Osteoblast (primary cell): ENCODE measurements around the gene CHST4. TPM values are rescaled to one million over a fixed set of nuclear protein-coding genes. Genes with fewer than 3 reads are reported as not detected.
A peak's percentile ranks its signal among the peaks of the same experiment; 100 is the strongest.

Experiments used
- DNase-seq: peaks from one replicate; pipeline ENCODE4 v3.0.0; 2011; ENCODE audit warnings: low spot score, mixed read lengths; ENCODE audit not compliant: insufficient read length; ENCODE audit errors: missing footprints
- H2AFZ ChIP-seq: 2 replicates; pipeline ENCODE4 v1.6.0; 2011; ENCODE audit warnings: mild to moderate bottlenecking, low read length
- H3K27ac ChIP-seq: 2 replicates; pipeline ENCODE4 v1.5.1; 2011; ENCODE audit warnings: mild to moderate bottlenecking, low read depth, low read length, moderate library complexity
- H3K27me3 ChIP-seq: 2 replicates; pipeline ENCODE4 v1.6.0; 2012; ENCODE audit warnings: mild to moderate bottlenecking, control low read depth, inconsistent platforms, low read length, moderate library complexity; ENCODE audit not compliant: insufficient read depth
- H3K36me3 ChIP-seq: 2 replicates; pipeline ENCODE4 v1.5.1; 2011; ENCODE audit warnings: mild to moderate bottlenecking, low read length, control low read depth, moderate library complexity; ENCODE audit not compliant: insufficient read depth
- H3K4me1 ChIP-seq: 2 replicates; pipeline ENCODE4 v1.5.1; 2011; ENCODE audit warnings: mild to moderate bottlenecking, low read length, control low read depth, moderate library complexity; ENCODE audit not compliant: insufficient read depth
- H3K4me2 ChIP-seq: 2 replicates; pipeline ENCODE4 v1.6.0; 2011; ENCODE audit warnings: mild to moderate bottlenecking, low read length; ENCODE audit not compliant: insufficient read depth
- H3K4me3 ChIP-seq: fragments of 200-600 bp; sonication (generic); 3 replicates; pipeline ENCODE4 v1.5.1; 2012; ENCODE audit warnings: mild to moderate bottlenecking, low read length, inconsistent platforms; ENCODE audit not compliant: insufficient read depth
- H3K79me2 ChIP-seq: 2 replicates; pipeline ENCODE4 v1.6.0; 2012; ENCODE audit warnings: mild to moderate bottlenecking, low read length, control low read depth, inconsistent platforms; ENCODE audit not compliant: insufficient read depth
- H3K9me3 ChIP-seq: 2 replicates; pipeline ENCODE4 v1.5.1; 2011; ENCODE audit warnings: low read depth, low read length, control low read depth
- H4K20me1 ChIP-seq: 2 replicates; pipeline ENCODE4 v1.6.0; 2012; ENCODE audit warnings: mild to moderate bottlenecking, low read length, control low read depth; ENCODE audit not compliant: insufficient read depth
- total RNA-seq: library from RNA; depleted of rRNA; stranded (reverse); fragments of >200 nt; gene quantifications from 2 replicates; pipeline ENCODE4 v1.2.3, GENCODE V29; 2012
- TF ChIP-seq, protein P1 (sequence below): IDR thresholded peaks from 2 replicates; pipeline ENCODE4 v1.5.1; 2011; ENCODE audit warnings: mild to moderate bottlenecking, low read depth, low read length, moderate library complexity; ENCODE audit errors: extremely low read depth

Gene CHST4
- not detected in 2 replicates for total RNA-seq

DNA sequence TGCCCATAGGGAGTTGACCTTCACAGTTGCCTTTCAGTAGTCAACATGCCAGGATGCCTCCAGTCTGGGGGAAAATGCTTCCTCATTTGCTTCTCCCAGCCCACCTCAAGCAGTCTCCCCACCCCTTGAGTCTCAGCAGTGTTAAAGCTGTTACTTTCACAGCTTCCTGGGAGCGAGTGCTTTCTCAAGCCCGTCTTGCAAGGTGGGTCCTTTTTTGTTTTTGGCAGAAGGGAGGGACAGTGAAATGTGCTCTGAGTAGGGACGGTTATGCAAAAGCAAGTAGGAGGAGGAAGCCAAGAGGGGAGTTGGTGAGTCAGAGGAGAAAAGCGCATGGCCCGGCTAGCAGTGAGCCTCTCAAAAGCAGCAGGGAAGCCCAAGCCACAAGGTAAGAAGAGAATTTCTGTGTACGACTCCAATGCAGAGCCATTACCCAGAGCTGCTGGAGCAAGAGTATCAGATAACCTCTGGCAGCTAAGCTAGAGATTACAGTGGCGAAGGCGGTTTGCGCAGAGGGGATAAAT lies at the start of gene CHST4:
CHST4 (plus strand) TSS at position 316 of the 521 bp plus-strand sequence. CDS start 10,252 bp downstream, outside the sequence.
- Histone ChIP-seq H3K4me2 (peak within 1 kb of the TSS; percentile 57), H3K4me1 (peaks cover 17% of the 10 kb centered on the region), H4K20me1 (no peaks in the 10 kb centered on the region), H3K27me3 (peaks cover 16% of the 10 kb centered on the region), H3K4me3 (no peak within 1 kb of the TSS), H2AFZ (no peak within 1 kb of the TSS), H3K79me2 (no peaks in the 10 kb centered on the region), H3K36me3 (no peaks in the 10 kb centered on the region), H3K27ac (no peak within 1 kb of the TSS), H3K9me3 (no peaks in the 10 kb centered on the region)
- peak; percentile 93 for DNase-seq
- TF ChIP-seq, protein P1, sequence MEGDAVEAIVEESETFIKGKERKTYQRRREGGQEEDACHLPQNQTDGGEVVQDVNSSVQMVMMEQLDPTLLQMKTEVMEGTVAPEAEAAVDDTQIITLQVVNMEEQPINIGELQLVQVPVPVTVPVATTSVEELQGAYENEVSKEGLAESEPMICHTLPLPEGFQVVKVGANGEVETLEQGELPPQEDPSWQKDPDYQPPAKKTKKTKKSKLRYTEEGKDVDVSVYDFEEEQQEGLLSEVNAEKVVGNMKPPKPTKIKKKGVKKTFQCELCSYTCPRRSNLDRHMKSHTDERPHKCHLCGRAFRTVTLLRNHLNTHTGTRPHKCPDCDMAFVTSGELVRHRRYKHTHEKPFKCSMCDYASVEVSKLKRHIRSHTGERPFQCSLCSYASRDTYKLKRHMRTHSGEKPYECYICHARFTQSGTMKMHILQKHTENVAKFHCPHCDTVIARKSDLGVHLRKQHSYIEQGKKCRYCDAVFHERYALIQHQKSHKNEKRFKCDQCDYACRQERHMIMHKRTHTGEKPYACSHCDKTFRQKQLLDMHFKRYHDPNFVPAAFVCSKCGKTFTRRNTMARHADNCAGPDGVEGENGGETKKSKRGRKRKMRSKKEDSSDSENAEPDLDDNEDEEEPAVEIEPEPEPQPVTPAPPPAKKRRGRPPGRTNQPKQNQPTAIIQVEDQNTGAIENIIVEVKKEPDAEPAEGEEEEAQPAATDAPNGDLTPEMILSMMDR, result no peak

DNA sequence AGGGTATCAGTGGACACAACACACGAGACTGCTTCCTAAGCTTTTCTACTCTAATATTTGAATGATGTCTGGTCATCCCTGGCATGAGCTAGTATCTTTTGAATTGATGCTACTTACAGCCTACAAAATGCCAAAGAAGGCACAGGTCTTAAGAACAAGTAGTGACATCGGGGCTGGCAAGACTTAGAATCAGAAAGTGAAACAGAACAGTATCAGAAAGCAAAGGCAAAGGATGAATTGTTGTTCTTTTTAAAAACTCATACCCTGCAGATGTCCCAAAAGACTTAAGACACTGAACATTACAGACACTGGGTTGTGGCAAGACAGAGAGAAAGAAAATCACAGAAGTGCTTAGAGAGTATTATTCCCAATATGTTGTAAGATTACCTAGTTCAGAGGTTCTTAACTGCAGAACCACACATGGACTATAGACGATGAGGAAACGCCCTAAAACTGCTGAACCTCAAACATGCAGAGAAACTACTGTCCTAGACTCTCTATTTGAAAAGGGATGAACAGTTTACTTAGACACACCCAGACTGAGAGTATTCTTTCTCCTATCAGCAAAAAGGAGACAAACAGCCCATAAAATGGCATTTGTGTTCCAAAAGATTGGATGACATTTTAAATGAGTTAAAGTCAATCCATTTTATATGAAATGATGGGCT lies 49.6 kb upstream of the CHST4 start:
- Histone ChIP-seq H3K9me3 (peaks cover 11% of the 10 kb centered on the region), H3K36me3 (peaks cover 23% of the 10 kb centered on the region), H3K79me2 (no peaks in the 10 kb centered on the region), H3K27ac (no peak overlapping the region), H3K4me2 (no peak overlapping the region), H3K4me1 (peaks cover 18% of the 10 kb centered on the region), H3K27me3 (no peaks in the 10 kb centered on the region), H2AFZ (no peak overlapping the region), H3K4me3 (no peak overlapping the region), H4K20me1 (no peaks in the 10 kb centered on the region)
- TF ChIP-seq, protein P1, result no peak
- no peak for DNase-seq

DNA sequence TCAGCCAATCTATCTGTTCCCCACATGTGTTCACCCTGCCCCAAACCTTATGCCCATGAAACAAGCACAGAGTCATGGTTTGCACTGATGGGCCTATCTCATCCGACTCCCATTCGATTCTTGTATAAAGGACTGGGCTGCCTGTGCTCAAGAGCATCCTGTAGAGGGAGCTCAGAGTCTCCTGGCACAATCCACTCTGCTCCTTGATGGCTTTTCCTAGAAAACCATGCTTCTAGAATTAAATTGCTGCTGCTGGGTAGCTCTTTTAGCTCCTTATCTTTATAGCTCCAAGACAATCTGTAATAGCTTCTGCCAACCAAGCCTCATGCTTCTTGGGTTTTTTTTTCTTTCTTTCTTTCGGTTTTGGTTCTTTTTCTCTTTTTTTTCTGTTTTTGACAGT lies 46.8 kb upstream of the CHST4 start:
- DNase-seq, result no peak
- Histone ChIP-seq H3K4me1 (peaks cover 14% of the 10 kb centered on the region), H3K9me3 (peaks cover 11% of the 10 kb centered on the region), H3K79me2 (peaks cover 3% of the 10 kb centered on the region), H4K20me1 (no peaks in the 10 kb centered on the region), H3K27ac (no peak overlapping the region), H3K27me3 (no peaks in the 10 kb centered on the region), H3K4me3 (no peak overlapping the region), H3K36me3 (peaks cover 23% of the 10 kb centered on the region), H2AFZ (no peak overlapping the region), H3K4me2 (no peak overlapping the region)
- TF ChIP-seq, protein P1, result peak; percentile 62

DNA sequence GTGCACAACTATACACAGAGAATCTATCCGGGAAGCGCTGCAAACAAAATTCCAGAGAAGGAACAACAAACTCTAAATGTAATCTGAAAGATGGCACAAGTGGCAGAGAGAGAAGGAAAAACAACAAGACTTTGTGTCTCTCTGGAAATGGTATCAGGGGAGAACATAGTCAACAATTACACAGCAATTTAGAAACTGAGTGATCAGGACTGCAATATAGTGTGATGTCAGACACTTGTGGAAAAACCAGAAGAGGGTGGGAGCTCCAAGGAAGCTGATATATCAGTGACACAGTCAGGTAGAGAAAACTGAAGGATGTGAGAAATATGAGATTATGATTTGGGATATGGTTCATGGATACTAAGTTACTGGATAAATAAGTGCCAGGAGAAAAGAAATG lies 45.3 kb upstream of the CHST4 start:
- H3K9me3 ChIP-seq, result peaks cover 7% of the 10 kb centered on the region
- H3K36me3 ChIP-seq, result peaks cover 15% of the 10 kb centered on the region
- no peak overlapping the region for H3K27ac ChIP-seq
- H3K4me1 ChIP-seq, result peaks cover 8% of the 10 kb centered on the region
- H4K20me1 ChIP-seq, result no peaks in the 10 kb centered on the region
- no peaks in the 10 kb centered on the region for H3K27me3 ChIP-seq
- H3K4me2 ChIP-seq, result no peak overlapping the region
- peaks cover 3% of the 10 kb centered on the region for H3K79me2 ChIP-seq
- TF ChIP-seq, protein P1, result no peak
- H3K4me3 ChIP-seq, result no peak overlapping the region
- DNase-seq, result no peak
- no peak overlapping the region for H2AFZ ChIP-seq
